ENCODE data around the gene LRFN2.

The LRFN2 gene

GRCh38 chr6:40348591-40348990, 238.6 kb downstream of the LRFN2 start:
- DNase-seq (ENCODE audit: low spot score), result no peak
- TF ChIP-seq CTCF (IDR thresholded peaks at IDR 0.05; ENCODE audit: extremely low read depth, missing control alignments), result no peak

- no peak for TF ChIP-seq CTCF (IDR thresholded peaks at IDR 0.05; ENCODE audit: extremely low read depth, missing control alignments)
- DNase-seq (ENCODE audit: low spot score), result no peak
Observed at GRCh38 chr6:40347571-40348011, 239.6 kb downstream of the LRFN2 start.

- no peak for DNase-seq (ENCODE audit: low spot score)
- TF ChIP-seq CTCF (IDR thresholded peaks at IDR 0.05; ENCODE audit: extremely low read depth, missing control alignments), result no peak
Observed at GRCh38 chr6:40346246-40346645, 240.9 kb downstream of the LRFN2 start.

GRCh38 chr6:40344566-40345167, 242.5 kb downstream of the LRFN2 start:
- TF ChIP-seq CTCF (IDR thresholded peaks at IDR 0.05; ENCODE audit: extremely low read depth, missing control alignments), result no peak
- no peak for DNase-seq (ENCODE audit: low spot score)

GRCh38 chr6:40343877-40344565, 243.1 kb downstream of the LRFN2 start:
- DNase-seq (ENCODE audit: low spot score), result no peak
- no peak for TF ChIP-seq CTCF (IDR thresholded peaks at IDR 0.05; ENCODE audit: extremely low read depth, missing control alignments)

DNA sequence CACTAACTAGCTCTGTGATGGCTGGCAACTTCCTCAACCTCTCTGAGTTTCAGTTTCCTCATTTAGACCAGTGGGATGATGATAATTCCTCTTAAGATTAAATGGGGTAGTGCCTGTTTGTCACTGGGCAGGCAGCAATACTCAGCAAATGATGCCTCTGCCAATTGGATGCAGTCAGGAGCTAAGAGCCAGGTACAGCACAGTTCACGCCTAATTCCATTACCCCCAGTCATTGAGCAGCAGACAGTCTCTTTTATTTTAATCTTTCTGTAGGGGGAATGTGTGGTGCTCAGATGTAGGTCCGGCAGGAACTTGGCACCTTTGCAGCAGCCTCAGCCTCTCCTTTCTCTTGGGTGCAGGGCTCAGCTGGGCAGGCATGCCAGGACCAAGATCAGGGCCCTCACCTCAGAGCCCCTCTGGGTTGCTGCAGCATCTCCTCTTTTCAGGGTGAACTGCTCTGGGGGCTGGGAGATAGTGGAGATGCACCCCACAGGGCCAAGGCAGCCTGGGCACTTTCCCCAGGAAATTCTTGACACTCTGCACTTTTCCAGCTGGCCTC, 243.8 kb downstream of the LRFN2 start:
- no peak for DNase-seq (ENCODE audit: low spot score)

More for the DNA sequence above, 243.8 kb downstream of the LRFN2 start:
- no peak for TF ChIP-seq CTCF (IDR thresholded peaks at IDR 0.05; ENCODE audit: extremely low read depth, missing control alignments)

Data from GM20000 (cell line).